Muscle of leg (tissue), 11 donors: Measurements from ENCODE around the gene NCOA3. TPM values are rescaled to one million over a fixed set of nuclear protein-coding genes. Genes with fewer than 3 reads are reported as not detected.
"Not testable (repeated sequence)": the region's sequence is repeated elsewhere in the genome, so short reads cannot be mapped to it uniquely, and the experiment has no call there.

Source experiments
- DNase-seq: peaks from one replicate; pipeline ENCODE4 v3.0.0; 2013
- H3K27ac ChIP-seq: one replicate; pipeline ENCODE4 v1.5.1; 2013; ENCODE audit warnings: mild to moderate bottlenecking, low read length, control low read depth
- H3K27me3 ChIP-seq: one replicate; pipeline ENCODE4 v1.6.1; 2013; ENCODE audit warnings: low read length; ENCODE audit not compliant: control insufficient read depth, insufficient read depth
- H3K36me3 ChIP-seq: one replicate; pipeline ENCODE4 v1.6.1; 2013; ENCODE audit warnings: low read length; ENCODE audit not compliant: control insufficient read depth, insufficient read depth
- H3K4me1 ChIP-seq: one replicate; pipeline ENCODE4 v1.6.1; 2013; ENCODE audit warnings: low read length; ENCODE audit not compliant: control insufficient read depth, insufficient read depth
- H3K4me3 ChIP-seq: one replicate; pipeline ENCODE4 v1.5.1; 2013; ENCODE audit warnings: low read length, control low read depth
- H3K9me3 ChIP-seq: replicated peaks from 2 replicates; pipeline ENCODE4 v1.6.1; 2013; ENCODE audit warnings: low read depth, low read length; ENCODE audit not compliant: control insufficient read depth
- WGBS: methylation state at CpG from one replicate; pipeline ENCODE4 v1.1.5; 2013; ENCODE audit warnings: missing lambda C conversion rate; ENCODE audit not compliant: insufficient coverage; 5-methylcytosine and 5-hydroxymethylcytosine counted together
- polyA plus RNA-seq, 8 donors: library from polyadenylated mRNA; unstranded; fragments of 120-200 nt; gene quantifications; one replicate each; pipeline versions ENCODE4 v1.2.1 to v1.2.3, GENCODE V29; 2013; ENCODE audit warnings: inconsistent platforms in 1 of 8, low replicate concordance in 1 of 8; ENCODE audit not compliant: insufficient read length in 8 of 8, insufficient read depth in 1 of 8
- total RNA-seq: library from RNA; stranded (reverse); fragments of 120-200 nt; gene quantifications from one replicate; pipeline ENCODE4 v1.2.4, GENCODE V29; 2013

NCOA3 gene
- total and polyA plus RNA-seq, 9 donors = 11.0 to 19.1 (median 14.2) TPM

DNA sequence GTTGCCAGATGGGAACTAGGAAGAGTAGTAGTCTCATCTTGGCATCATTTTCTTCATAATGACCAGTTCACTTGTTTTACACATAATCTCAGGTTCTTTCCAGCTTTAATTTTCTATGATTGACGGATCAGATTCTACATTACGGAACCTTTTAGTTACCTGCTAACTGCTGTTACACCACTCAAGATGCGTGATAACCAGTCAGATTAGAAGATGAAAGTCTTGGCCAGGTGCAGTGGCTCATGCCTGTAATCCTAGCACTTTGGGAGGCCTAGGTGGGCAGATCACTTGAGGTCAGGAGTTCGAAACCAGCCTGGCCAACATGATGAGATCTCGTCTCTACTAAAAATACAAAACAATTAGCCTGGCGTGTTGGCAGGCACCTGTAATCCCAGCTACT is 92.5 kb downstream of the NCOA3 start:
- Histone ChIP-seq H3K27me3 (no peaks in the 10 kb centered on the region), H3K4me1 (no peaks in the 10 kb centered on the region), H3K4me3 (no peak overlapping the region), H3K9me3 (no peaks in the 10 kb centered on the region), H3K27ac (no peak overlapping the region), H3K36me3 (no peaks in the 10 kb centered on the region)
- 88% methylated on average over 1 of the region's 6 CpGs for WGBS
- DNase-seq = no peak

DNA sequence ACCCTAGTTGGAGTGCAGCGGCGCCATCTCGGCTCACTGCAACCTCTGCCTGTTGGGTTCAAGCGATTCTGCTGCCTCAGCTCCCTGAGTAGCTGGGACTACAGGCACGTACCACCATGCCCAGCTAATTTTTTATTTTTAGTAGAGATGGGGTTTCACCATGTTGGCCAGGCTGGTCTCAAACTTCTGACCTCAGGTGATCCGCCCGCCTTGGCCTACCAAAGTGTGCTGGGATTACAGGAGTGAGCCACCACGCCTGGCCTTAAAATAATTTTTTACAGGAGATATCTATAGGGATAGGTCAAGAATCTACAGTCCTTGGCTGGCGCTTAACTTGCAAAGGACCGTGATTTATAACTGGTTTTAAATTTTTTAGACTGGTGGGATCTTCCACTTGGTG is 93.5 kb downstream of the NCOA3 start:
- H3K27me3 ChIP-seq = not testable (repeated sequence)
- WGBS = 91% methylated on average over 4 of the region's 10 CpGs

DNA sequence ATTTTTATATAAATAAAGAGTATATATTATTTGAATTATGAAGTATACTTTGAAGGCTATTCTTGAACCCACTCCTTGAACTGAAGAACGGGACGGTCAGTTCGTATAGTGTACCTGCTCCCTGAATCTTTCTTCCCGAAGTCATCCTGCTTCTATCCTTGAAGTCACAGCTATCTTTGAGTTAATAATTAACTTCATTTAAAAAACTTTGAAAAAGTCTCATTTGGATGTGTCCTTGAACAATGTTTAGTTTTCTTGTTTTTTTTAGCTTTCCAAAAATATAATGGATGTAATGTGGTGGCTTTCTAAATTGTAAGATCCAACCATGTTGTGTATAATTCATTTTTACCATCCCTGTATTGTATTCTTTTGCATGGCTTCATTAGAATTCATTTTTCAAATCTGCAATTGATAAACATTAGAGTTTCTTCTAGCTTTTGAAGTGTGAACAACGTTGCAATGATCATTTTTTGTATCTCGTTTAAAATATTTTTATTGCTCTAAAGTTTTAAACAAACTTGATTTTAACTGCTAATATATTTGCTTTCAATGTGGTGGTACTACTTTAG is 94.4 kb downstream of the NCOA3 start:
- no CpG with 5 or more reads among the region's 6 CpGs for WGBS
- Histone ChIP-seq H3K27me3 (no peaks in the 10 kb centered on the region), H3K4me1 (no peaks in the 10 kb centered on the region), H3K27ac (no peak overlapping the region), H3K4me3 (no peak overlapping the region), H3K36me3 (no peaks in the 10 kb centered on the region), H3K9me3 (no peaks in the 10 kb centered on the region)
- DNase-seq = no peak

More for the DNA sequence above, 93.5 kb downstream of the NCOA3 start:
- not testable (repeated sequence) for DNase-seq, H3K4me1 ChIP-seq, H3K27ac ChIP-seq, H3K9me3 ChIP-seq, H3K4me3 ChIP-seq, H3K36me3 ChIP-seq

DNA sequence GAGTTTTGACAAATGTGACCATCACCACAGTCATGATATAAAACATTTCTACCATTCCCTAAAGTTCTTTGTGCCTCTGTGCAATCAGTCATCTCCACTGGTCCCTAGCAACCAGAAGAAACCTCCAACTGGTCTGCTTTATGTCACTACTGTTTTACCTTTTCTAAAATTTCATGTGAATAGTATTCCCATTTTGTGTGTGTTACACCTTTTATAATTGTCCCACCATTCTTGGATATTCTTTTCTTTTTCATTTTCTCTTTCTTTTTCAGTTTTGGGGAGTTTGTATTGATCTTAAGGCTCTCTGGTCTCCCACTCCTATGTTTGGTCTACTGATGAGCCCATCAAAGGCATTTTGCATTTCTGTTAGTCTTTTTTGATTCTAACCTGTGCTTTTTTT is 95.4 kb downstream of the NCOA3 start:
- Histone ChIP-seq H3K36me3 (no peaks in the 10 kb centered on the region), H3K4me3 (no peak overlapping the region), H3K9me3 (no peaks in the 10 kb centered on the region), H3K27ac (no peak overlapping the region), H3K4me1 (no peaks in the 10 kb centered on the region), H3K27me3 (no peaks in the 10 kb centered on the region)
- DNase-seq = no peak

- Histone ChIP-seq H3K27ac (no peak overlapping the region), H3K9me3 (peaks cover 3% of the 10 kb centered on the region), H3K4me3 (no peak overlapping the region), H3K27me3 (no peaks in the 10 kb centered on the region), H3K36me3 (no peaks in the 10 kb centered on the region), H3K4me1 (no peaks in the 10 kb centered on the region)
- no peak for DNase-seq
- 86% methylated on average over 2 of the region's 7 CpGs for WGBS
Observed at GRCh38 chr20:47598911-47599744, 97.4 kb downstream of the NCOA3 start.

DNA sequence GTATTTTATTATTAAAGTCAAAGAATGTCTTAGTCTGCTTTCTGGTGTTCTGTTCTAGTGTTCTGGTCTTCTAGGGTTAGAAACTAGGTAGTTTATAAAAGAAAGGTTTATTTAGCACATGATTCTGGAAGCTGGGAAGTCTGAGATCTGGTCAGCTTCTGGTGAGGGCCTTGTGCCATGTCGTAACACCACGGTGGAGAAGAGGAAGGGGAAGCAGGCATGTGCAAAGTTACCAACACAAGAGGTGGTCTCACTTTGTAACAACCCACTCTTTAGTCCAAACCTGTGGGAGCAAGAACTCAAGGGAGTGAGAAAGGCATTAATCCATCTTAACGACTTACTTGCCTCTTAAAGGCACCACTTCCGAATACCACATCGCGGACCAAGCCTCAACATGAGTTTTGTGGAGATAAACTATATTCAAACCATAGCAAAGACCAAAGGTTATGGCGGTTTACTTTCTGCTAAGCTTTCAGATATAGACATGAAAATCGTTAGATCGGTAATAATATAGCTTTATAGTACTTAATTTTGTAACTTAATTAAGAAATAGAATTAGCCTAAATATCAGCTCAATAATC is 99.4 kb downstream of the NCOA3 start:
- no peaks in the 10 kb centered on the region for H3K36me3 ChIP-seq
- H3K9me3 ChIP-seq = peaks cover 3% of the 10 kb centered on the region
- no peak overlapping the region for H3K27ac ChIP-seq
- no peak overlapping the region for H3K4me3 ChIP-seq
- H3K4me1 ChIP-seq = no peaks in the 10 kb centered on the region
- WGBS = 100% methylated on average over 4 of the region's 9 CpGs
- no peaks in the 10 kb centered on the region for H3K27me3 ChIP-seq
- no peak for DNase-seq

DNA sequence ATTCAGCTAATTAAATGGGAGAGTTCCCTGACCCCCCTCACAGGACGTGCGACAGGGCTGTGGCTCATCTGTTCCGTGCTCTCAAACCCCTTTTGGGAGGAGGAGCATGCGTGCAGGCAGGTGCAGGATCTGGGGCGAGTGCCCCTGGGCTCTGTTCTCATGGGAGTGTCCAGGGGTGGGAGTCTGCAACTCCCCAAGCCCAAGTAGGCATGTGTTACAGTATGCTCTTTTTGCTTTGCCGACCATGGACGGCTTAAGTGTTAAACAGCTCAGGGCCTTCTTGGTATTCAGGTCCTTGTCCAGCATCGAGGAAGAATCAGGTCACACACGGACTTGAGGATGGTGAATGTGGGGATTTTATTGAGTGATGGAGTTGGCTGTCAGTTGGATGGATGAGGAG is 101.6 kb downstream of the NCOA3 start:
- H3K27ac ChIP-seq = no peak overlapping the region
- 88% methylated on average over 9 of the region's 9 CpGs for whole genome bisulfite sequencing
- H3K36me3 ChIP-seq = no peaks in the 10 kb centered on the region
- no peaks in the 10 kb centered on the region for H3K27me3 ChIP-seq
- peaks cover 3% of the 10 kb centered on the region for H3K9me3 ChIP-seq
- H3K4me1 ChIP-seq = no peaks in the 10 kb centered on the region
- H3K4me3 ChIP-seq = no peak overlapping the region
- DNase-seq = no peak

DNA sequence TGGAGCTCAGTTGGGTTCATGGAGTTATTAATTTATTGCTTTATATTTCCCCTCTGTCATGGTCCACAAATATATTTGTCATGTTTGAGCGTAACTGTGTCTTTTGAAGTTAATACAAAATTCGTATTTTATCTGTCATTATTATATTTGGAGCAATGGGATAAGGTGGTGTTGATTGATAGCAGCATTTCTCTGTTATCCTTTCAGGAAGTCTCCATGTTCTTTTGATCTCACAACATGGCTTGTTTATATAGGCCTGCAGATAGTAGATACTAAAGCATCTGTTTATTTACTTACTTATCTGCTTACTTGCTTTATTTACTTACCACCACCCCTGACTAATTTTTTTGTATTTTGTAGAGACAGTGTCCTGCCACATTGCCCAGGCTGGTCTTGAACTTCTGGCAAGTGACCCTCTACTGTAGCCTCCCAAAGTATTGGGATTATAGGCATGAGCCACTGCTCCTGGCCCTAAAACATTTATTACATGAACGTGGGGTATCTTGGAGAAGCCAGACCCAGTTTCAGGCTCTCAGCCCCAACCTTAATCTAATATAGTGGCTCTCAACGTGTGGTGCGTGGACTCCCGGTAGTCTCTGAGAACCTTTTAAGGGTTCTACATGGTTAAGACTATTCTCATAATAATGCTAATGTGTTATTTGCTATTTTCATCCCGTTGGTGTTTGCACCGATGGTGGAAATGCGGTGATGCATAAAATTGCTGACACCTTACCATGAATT is 104.2 kb downstream of the NCOA3 start:
- Histone ChIP-seq H3K4me1 (no peaks in the 10 kb centered on the region), H3K4me3 (no peak overlapping the region), H3K36me3 (no peaks in the 10 kb centered on the region), H3K27me3 (no peaks in the 10 kb centered on the region), H3K9me3 (peaks cover 3% of the 10 kb centered on the region), H3K27ac (no peak overlapping the region)
- WGBS = 79% methylated on average over 3 of the region's 9 CpGs
- DNase-seq = no peak

GRCh38 chr20:47606414-47606982 is 104.8 kb downstream of the NCOA3 start:
- DNase-seq = no peak
- H3K36me3 ChIP-seq = no peaks in the 10 kb centered on the region
- no peak overlapping the region for H3K4me3 ChIP-seq
- no peaks in the 10 kb centered on the region for H3K4me1 ChIP-seq
- no peak overlapping the region for H3K27ac ChIP-seq
- no peaks in the 10 kb centered on the region for H3K27me3 ChIP-seq
- 94% methylated on average over 5 of the region's 7 CpGs for WGBS
- peaks cover 3% of the 10 kb centered on the region for H3K9me3 ChIP-seq
